CD4-positive, CD25-positive, alpha-beta regulatory T cell (primary cell): Measurements from ENCODE around the gene PPARD. TPM values are rescaled to one million over a fixed set of nuclear protein-coding genes. Genes with fewer than 3 reads are reported as not detected.

Experiments
- ATAC-seq, 2 donors: fragments of 150-1000 bp; cut with Tn5 transposase; one replicate each; pipeline ENCODE4 v1.10.0; 2021; ENCODE audit warnings: low read depth in 2 of 2, moderate number of reproducible peaks in 2 of 2, moderate library complexity in 1 of 2
- DNase-seq, 3 donors: peaks; one replicate each; pipeline versions ENCODE4 v3.0.0 to v3.0.0-alpha.2; 2012 to 2022; ENCODE audit warnings: mixed read lengths in 1 of 3
- H3K27ac ChIP-seq: one replicate; pipeline ENCODE4 v1.7.0; 2013; ENCODE audit warnings: mild to moderate bottlenecking, low read length; ENCODE audit not compliant: insufficient read depth, poor library complexity, severe bottlenecking
- H3K27me3 ChIP-seq: one replicate; pipeline ENCODE4 v1.7.0; 2013; ENCODE audit warnings: low read length; ENCODE audit not compliant: control insufficient read depth, insufficient read depth
- H3K36me3 ChIP-seq: one replicate; pipeline ENCODE4 v1.7.0; 2013; ENCODE audit warnings: mild to moderate bottlenecking, low read length, moderate library complexity; ENCODE audit not compliant: control insufficient read depth, insufficient read depth
- H3K4me1 ChIP-seq: 2 replicates; pipeline ENCODE4 v1.7.0; 2013; ENCODE audit warnings: mild to moderate bottlenecking, low read length; ENCODE audit not compliant: insufficient read depth, control insufficient read depth, poor library complexity, severe bottlenecking
- H3K4me3 ChIP-seq: one replicate; pipeline ENCODE4 v1.7.0; 2013; ENCODE audit warnings: low read depth, mild to moderate bottlenecking, low read length, moderate library complexity
- H3K9me3 ChIP-seq, 2 experiments: 1 replicate in 1 of 2; 2 replicates in 1 of 2; pipeline ENCODE4 v1.7.0; 2013; ENCODE audit warnings: low read length in 2 of 2, mild to moderate bottlenecking in 1 of 2, moderate library complexity in 1 of 2; ENCODE audit not compliant: control insufficient read depth in 2 of 2
- H3K27ac Mint-ChIP-seq, 3 donors: one replicate each; pipeline ENCODE4 v1.8.0; 2020 to 2022; ENCODE audit warnings: mild to moderate bottlenecking in 3 of 3, mixed read lengths in 3 of 3, moderate library complexity in 2 of 3
- H3K27me3 Mint-ChIP-seq: one replicate; pipeline ENCODE4 v1.8.0; 2022; ENCODE audit warnings: mild to moderate bottlenecking, mixed read lengths
- H3K36me3 Mint-ChIP-seq: one replicate; pipeline ENCODE4 v1.8.0; 2020; ENCODE audit warnings: mixed read lengths
- H3K4me1 Mint-ChIP-seq, 4 donors: one replicate each; pipeline ENCODE4 v1.8.0; 2020 to 2022; ENCODE audit warnings: mixed read lengths in 4 of 4, mild to moderate bottlenecking in 1 of 4
- H3K4me3 Mint-ChIP-seq, 4 donors: one replicate each; pipeline ENCODE4 v1.8.0; 2020 to 2022; ENCODE audit warnings: mild to moderate bottlenecking in 4 of 4, mixed read lengths in 4 of 4, moderate library complexity in 3 of 4
- H3K9me3 Mint-ChIP-seq, 7 donors: one replicate each; pipeline ENCODE4 v1.8.0; 2020 to 2022; ENCODE audit warnings: mixed read lengths in 7 of 7, mild to moderate bottlenecking in 3 of 7, moderate library complexity in 2 of 7
- polyA plus RNA-seq, 4 donors: library from polyadenylated mRNA; unstranded; fragments of 300-500 nt; fragmentation: Illumina TruSeq; gene quantifications; one replicate each; pipeline ENCODE4 v1.2.3, GENCODE V29; 2021
- total RNA-seq: library from RNA; stranded (reverse); gene quantifications from one replicate; pipeline ENCODE4 v1.2.3, GENCODE V29; 2022

PPARD gene
- total and polyA plus RNA-seq, 5 donors from 2014 or later: 3.8 to 37.3 (median 5.9) TPM

DNA sequence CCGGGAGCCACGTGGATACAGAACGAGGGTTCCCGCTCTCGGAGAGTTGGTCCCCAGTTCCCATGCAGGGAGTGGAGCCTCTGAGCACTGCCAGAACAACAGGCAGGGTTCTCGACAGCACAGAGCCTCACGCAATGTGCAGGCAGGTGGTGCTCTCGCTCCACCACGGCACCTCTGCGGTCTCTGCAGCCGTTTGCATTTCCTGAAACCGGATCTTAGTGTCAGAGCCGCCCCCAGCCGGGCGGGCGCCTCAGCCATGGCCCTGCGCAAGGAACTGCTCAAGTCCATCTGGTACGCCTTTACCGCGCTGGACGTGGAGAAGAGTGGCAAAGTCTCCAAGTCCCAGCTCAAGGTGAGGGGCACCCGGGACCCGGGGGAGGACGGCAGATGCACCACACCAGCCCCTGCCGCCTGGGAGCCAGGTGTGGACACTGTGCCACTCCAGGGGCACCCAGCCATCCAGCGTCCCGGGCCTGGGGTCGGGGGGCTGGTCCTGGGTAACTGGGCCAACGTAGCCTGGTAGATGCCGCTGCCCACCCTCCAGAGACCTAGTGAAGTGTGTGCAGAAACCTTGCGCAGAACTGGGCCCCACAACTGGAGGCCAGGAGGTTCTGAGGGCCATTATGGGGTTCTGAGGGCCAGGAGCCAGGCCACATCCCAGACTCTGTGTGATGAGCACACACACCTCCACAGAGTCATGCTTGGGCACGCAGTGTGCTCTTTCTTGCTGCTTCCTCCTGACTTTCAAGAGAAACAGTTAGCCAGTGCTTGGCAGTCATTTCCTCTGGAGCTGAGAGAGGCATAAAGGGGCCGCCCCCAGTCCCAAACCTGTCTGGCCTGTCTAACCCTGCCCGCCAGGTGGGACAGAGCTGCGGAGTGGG lies 44.5 kb upstream of the PPARD start, which contains the start of gene DEF6:
DEF6 (plus strand) TSS at position 218 of the 881 bp plus-strand sequence; CDS start at position 257, 39 bp downstream.
- Mint-ChIP-seq H3K4me3 (peak within 1 kb of the TSS; percentile 93 to 96 (median 95)), H3K9me3 (no peaks in the 10 kb centered on the region), H3K4me1 (peaks cover 4 to 53% (median 38%) of the 10 kb centered on the region in 4 donors), H3K27ac (peak within 1 kb of the TSS; percentile 96 to 99 (median 97)), H3K27me3 (no peaks in the 10 kb centered on the region), H3K36me3 (peaks cover 13% of the 10 kb centered on the region)
- ATAC-seq (peak; percentile 80 to 85), DNase-seq (peak; percentile 80 to 94 (median 87))
- Histone ChIP-seq H3K27ac (peak within 1 kb of the TSS; percentile 85), H3K4me3 (peak within 1 kb of the TSS; percentile 96), H3K4me1 (peaks cover 57% of the 10 kb centered on the region), H3K27me3 (no peaks in the 10 kb centered on the region), H3K9me3 (no peaks in the 10 kb centered on the region), H3K36me3 (peaks cover 16% of the 10 kb centered on the region)

DNA sequence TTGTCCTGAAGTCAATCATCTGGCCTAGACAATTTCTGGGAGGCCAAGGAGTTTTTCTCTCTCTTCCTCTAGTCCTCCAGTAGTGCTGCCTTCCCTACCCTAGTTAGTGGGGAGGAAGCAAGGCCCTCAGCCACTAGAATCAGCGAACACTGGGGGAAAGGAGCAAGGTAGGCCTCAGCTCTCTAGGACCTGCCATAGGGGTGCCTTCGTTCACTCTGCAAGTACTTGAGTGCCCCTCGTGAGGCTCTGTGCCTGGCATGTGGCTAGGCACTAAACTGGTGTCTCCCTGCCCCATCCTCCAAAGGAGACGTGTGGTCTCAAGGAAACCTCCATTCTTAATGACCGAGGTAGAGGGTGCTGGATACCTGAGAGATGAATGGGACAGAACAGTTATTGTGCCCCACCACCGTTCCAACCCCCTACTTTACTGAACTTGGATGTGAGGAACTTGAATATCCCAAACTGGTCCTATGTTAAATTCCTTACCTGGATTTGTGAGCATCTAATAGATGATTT lies 43.7 kb upstream of the PPARD start:
- H3K9me3 Mint-ChIP-seq: no peaks in the 10 kb centered on the region
- ATAC-seq (no peak), DNase-seq (peak in 1 of 3 donors; percentile 62)
- Histone ChIP-seq H3K4me1 (peaks cover 65% of the 10 kb centered on the region), H3K9me3 (no peaks in the 10 kb centered on the region), H3K36me3 (peaks cover 13% of the 10 kb centered on the region), H3K27me3 (no peaks in the 10 kb centered on the region), H3K27ac (peak overlapping the region; percentile 85), H3K4me3 (peak overlapping the region; percentile 96)
- H3K4me1 Mint-ChIP-seq: peaks cover 8 to 61% (median 43%) of the 10 kb centered on the region in 4 donors
- H3K27ac Mint-ChIP-seq: peak overlapping the region; percentile 96 to 99 (median 97)
- peaks cover 18% of the 10 kb centered on the region for H3K36me3 Mint-ChIP-seq
- H3K27me3 Mint-ChIP-seq: no peaks in the 10 kb centered on the region
- peak overlapping the region; percentile 93 to 96 (median 95) for H3K4me3 Mint-ChIP-seq

DNA sequence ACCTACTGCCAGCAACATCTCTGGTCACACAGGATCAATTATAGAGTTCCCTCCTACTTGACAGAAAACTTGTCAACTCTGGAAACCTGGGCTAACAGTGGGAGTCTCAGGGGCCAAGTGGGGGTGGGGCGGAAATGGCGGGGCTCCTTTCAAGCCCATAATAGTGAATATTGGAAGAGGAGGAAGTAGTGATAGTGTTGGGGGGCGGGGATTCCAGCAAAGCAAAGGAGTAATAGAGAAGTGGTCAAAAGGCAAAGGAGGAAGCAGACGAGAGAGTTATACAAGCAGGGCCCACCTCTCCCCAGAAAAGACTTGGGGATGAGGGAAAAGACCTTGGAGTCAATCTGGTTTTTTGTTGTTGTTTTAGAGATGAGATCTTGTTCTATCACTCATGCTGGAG lies 42.7 kb upstream of the PPARD start:
- ATAC-seq: no peak
- Histone ChIP-seq H3K36me3 (peaks cover 12% of the 10 kb centered on the region), H3K4me3 (peak overlapping the region; percentile 96), H3K27ac (peak overlapping the region; percentile 85), H3K4me1 (peaks cover 75% of the 10 kb centered on the region), H3K9me3 (no peaks in the 10 kb centered on the region), H3K27me3 (no peaks in the 10 kb centered on the region)
- peaks cover 15 to 67% (median 47%) of the 10 kb centered on the region in 4 donors for H3K4me1 Mint-ChIP-seq
- peak in 1 of 3 donors; percentile 65 for DNase-seq
- H3K9me3 Mint-ChIP-seq: no peaks in the 10 kb centered on the region
- H3K36me3 Mint-ChIP-seq: peaks cover 19% of the 10 kb centered on the region
- H3K27ac Mint-ChIP-seq: peak overlapping the region; percentile 96 to 99 (median 97)
- H3K4me3 Mint-ChIP-seq: peak overlapping the region; percentile 93 to 96 (median 95)
- no peaks in the 10 kb centered on the region for H3K27me3 Mint-ChIP-seq

DNA sequence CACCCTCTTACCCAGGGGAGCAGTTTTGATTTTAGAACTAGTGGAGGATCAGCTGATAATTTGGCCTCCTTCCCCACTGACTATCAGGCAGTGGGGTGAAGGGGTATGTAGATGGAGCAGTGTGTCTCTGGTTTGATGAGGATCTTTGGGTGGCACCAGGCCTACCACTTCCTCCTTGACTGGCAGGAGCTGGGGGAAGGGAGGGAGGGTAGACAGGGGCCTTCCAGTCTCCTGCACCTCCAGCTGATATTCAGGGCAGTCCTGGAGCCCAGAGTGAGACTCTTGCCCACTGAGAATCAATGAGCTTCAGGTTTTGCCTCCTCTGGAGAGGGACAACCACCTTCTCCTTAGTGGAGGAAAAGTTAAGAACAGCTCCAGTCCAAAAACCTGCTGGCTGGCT lies 41.5 kb upstream of the PPARD start:
- peaks cover 17 to 72% (median 47%) of the 10 kb centered on the region in 4 donors for H3K4me1 Mint-ChIP-seq
- H3K27me3 ChIP-seq: no peaks in the 10 kb centered on the region
- DNase-seq (peak; percentile 21 to 87 (median 59)), ATAC-seq (peak; percentile 40)
- H3K27me3 Mint-ChIP-seq: no peaks in the 10 kb centered on the region
- H3K9me3 Mint-ChIP-seq: no peaks in the 10 kb centered on the region
- H3K27ac ChIP-seq: peak overlapping the region; percentile 85
- H3K4me3 ChIP-seq: peak overlapping the region; percentile 96
- H3K36me3 ChIP-seq: peaks cover 2% of the 10 kb centered on the region
- peak overlapping the region; percentile 96 to 99 (median 97) for H3K27ac Mint-ChIP-seq
- peaks cover 19% of the 10 kb centered on the region for H3K36me3 Mint-ChIP-seq
- no peaks in the 10 kb centered on the region for H3K9me3 ChIP-seq
- peak overlapping the region; percentile 93 to 96 (median 95) for H3K4me3 Mint-ChIP-seq
- H3K4me1 ChIP-seq: peaks cover 87% of the 10 kb centered on the region

DNA sequence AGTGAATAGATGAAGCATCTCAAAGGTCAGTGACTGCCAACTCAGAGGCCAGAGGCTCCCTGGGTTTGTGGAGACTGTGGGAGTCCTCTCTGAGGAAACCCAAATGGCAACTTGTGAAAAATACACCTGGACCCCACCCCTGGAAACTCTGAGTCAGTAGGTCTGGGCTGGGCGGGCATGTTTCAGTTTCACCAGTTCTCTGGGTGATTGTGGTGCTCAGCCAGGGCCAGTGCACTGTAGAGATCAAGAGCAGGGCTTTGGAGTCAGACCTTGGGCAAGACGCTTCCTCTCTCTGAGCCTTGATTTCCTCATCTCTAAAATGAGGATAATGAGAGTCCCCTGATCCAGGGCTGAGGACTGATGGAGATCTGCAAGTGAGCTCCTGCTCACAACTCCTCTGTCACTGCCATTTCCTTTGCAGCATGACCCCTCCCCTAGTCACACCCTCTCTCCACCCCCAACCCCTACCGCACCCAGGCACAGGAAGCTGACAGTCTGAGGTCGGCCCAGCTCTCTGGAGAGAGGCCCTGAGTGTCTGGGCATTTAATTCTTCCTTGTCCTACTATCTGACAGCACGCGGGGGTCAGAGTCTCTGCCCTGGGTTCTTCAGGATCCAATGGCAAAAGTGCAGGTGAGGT lies 39.6 kb upstream of the PPARD start:
- Histone ChIP-seq H3K27me3 (no peaks in the 10 kb centered on the region), H3K27ac (peak overlapping the region; percentile 85), H3K9me3 (no peaks in the 10 kb centered on the region), H3K4me3 (peak overlapping the region; percentile 93), H3K36me3 (peaks cover 9% of the 10 kb centered on the region), H3K4me1 (peaks cover 91% of the 10 kb centered on the region)
- peak; percentile 80 to 94 (median 85) for DNase-seq
- no peaks in the 10 kb centered on the region for H3K27me3 Mint-ChIP-seq
- peak overlapping the region; percentile 92 to 99 (median 97) for H3K27ac Mint-ChIP-seq
- H3K9me3 Mint-ChIP-seq: no peaks in the 10 kb centered on the region
- peaks cover 20 to 81% (median 55%) of the 10 kb centered on the region in 4 donors for H3K4me1 Mint-ChIP-seq
- H3K36me3 Mint-ChIP-seq: peaks cover 32% of the 10 kb centered on the region
- peak; percentile 90 to 93 for ATAC-seq
- H3K4me3 Mint-ChIP-seq: peak overlapping the region; percentile 89 to 95 (median 94)

DNA sequence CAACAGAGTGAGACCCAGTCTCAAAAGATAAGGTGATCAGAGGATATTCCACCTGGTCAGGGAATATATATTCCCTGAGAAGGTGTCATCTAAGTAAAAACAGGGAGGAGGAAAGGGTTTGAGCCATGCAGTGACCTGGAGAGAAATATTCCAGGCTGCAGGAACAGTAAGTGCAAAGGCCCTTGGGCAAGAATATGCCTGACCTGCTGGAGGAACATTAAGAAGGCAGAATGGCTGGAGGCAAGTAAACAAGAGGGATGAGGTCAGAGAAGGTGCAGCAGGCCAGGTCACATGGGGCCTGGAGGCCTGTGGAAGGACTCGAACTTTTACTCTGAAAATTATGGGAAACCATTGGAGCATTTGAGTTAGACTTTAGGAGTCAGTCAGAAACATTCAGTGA lies 38.1 kb upstream of the PPARD start:
- DNase-seq (no peak), ATAC-seq (no peak)
- peak overlapping the region; percentile 72 for H3K4me3 ChIP-seq
- H3K27me3 ChIP-seq: no peaks in the 10 kb centered on the region
- H3K36me3 ChIP-seq: peaks cover 11% of the 10 kb centered on the region
- peaks cover 90% of the 10 kb centered on the region for H3K4me1 ChIP-seq
- Mint-ChIP-seq H3K4me1 (peaks cover 24 to 89% (median 63%) of the 10 kb centered on the region in 4 donors), H3K36me3 (peaks cover 41% of the 10 kb centered on the region), H3K9me3 (no peaks in the 10 kb centered on the region), H3K27ac (peak overlapping the region; percentile 92 to 99 (median 97)), H3K27me3 (no peaks in the 10 kb centered on the region), H3K4me3 (peak overlapping the region; percentile 89 to 95 (median 94))
- peak overlapping the region; percentile 85 for H3K27ac ChIP-seq
- H3K9me3 ChIP-seq: no peaks in the 10 kb centered on the region

DNA sequence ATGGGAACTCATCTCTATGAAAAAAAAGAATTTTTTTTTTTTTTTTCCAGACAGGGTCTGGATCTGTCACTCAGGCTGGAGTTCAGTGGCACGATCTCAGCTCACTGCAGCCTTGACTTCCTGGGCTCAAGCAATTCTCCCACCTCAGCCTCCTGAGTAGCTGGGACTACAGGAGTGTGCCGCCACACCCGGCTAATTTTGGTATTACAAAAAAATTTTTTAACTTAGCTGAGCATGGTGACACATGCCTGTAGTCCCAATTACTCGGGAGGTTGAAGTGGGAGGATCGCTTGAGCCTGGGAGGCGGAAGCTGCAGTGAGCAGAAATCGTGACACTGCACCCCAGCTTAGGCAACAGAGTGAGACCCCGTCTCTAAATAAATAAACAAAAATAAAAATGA lies 37.2 kb upstream of the PPARD start:
- H3K9me3 ChIP-seq: no peaks in the 10 kb centered on the region
- peak overlapping the region in 1 of 3 donors; percentile 56 for H3K27ac Mint-ChIP-seq
- H3K9me3 Mint-ChIP-seq: no peaks in the 10 kb centered on the region
- H3K4me1 ChIP-seq: peaks cover 90% of the 10 kb centered on the region
- ATAC-seq (no peak), DNase-seq (peak in 1 of 3 donors; percentile 47)
- no peaks in the 10 kb centered on the region for H3K27me3 Mint-ChIP-seq
- H3K4me1 Mint-ChIP-seq: peaks cover 26 to 89% (median 65%) of the 10 kb centered on the region in 4 donors
- H3K36me3 ChIP-seq: peaks cover 17% of the 10 kb centered on the region
- H3K27me3 ChIP-seq: no peaks in the 10 kb centered on the region
- peak overlapping the region; percentile 3 to 95 (median 50) for H3K4me3 Mint-ChIP-seq
- peaks cover 43% of the 10 kb centered on the region for H3K36me3 Mint-ChIP-seq
- H3K4me3 ChIP-seq: peak overlapping the region; percentile 72
- peak overlapping the region; percentile 85 for H3K27ac ChIP-seq
